Measurements from ENCODE around the gene SPEM1. TPM values are rescaled to one million over a fixed set of nuclear protein-coding genes. Genes with fewer than 3 reads are reported as not detected.

SPEM1 gene
- total RNA-seq, 4 donors from 2014 or later: not detected

DNA sequence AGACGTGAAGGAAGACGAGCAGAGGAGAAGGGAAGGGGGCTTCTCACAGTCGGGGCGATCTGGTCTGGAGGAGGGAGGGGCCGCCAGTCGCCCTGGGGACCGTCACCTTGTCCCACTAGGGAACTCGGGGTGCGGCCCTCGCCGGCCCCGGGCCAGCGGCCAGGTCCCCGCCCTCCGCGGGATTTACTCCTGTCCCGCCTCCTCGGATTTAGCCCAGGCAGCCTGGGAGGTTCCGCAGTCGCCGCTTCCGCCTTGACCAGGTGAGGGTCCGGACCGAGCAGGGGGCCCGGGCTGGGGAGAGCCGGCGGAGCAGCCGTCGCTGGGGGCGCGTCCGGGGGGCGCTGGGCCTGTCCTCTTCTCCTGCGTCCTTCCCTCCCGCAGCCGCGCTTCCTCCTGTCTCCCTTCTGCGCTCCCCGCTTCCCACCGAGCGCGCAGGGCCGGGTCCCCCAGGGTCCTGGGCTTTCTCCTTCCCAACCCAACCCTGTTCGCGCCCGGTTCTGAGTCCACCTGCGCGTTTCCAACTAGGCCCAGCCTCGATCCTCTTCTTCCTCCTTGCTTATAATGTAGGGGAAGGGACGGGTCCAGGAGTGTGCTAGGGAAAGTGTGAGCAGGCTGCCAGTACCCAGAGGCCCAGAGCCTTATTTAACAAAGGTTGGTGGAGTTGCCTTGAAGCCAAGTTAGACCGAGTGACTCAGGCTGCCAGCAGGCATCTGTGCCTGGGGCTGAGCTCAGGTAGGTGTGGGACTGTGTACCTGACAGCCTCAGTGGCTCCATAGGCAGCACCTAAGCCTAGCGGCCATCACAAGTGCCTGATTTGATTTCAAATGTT, 39.1 kb upstream of the SPEM1 start, which contains the start of gene TNK1:
TNK1 (plus strand) TSS at position 235 of the 829 bp plus-strand sequence. CDS start 1,838 bp downstream, outside the sequence.
- DNase-seq (ENCODE audit: low spot score in 2 of 2): peak; percentile 48 to 95
- intact Hi-C loops (cut with DNase I; ENCODE audit: low total_unique reads): no loop called here
- peak within 1 kb of the TSS; percentile 29 for H3K4me3 ChIP-seq (ENCODE audit: low read depth, poor library complexity, severe bottlenecking)
- WGBS, 2 donors: 4 to 7% methylated on average over 36 to 48 of the region's 52 CpGs
- TF ChIP-seq, protein P1, sequence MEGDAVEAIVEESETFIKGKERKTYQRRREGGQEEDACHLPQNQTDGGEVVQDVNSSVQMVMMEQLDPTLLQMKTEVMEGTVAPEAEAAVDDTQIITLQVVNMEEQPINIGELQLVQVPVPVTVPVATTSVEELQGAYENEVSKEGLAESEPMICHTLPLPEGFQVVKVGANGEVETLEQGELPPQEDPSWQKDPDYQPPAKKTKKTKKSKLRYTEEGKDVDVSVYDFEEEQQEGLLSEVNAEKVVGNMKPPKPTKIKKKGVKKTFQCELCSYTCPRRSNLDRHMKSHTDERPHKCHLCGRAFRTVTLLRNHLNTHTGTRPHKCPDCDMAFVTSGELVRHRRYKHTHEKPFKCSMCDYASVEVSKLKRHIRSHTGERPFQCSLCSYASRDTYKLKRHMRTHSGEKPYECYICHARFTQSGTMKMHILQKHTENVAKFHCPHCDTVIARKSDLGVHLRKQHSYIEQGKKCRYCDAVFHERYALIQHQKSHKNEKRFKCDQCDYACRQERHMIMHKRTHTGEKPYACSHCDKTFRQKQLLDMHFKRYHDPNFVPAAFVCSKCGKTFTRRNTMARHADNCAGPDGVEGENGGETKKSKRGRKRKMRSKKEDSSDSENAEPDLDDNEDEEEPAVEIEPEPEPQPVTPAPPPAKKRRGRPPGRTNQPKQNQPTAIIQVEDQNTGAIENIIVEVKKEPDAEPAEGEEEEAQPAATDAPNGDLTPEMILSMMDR (IDR thresholded peaks at IDR 0.05): no peak
- TF ChIP-seq POLR2A (IDR thresholded peaks at IDR 0.05): no peak

DNA sequence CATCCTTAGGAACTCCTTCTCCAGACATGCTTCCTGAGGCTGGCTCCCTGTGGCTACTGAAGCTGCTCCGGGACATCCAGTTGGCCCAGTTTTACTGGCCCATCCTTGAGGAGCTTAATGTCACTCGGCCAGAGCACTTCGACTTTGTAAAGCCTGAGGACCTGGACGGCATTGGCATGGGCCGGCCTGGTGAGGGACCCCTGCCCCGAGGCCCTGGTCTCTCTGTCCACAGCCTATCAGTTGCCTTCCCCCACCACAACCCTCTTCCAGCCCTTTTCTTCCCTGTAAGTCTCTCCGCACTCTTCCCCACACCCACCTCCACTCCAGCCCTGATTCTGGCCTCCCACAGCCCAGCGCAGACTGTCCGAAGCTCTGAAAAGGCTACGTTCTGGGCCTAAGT, 37.2 kb upstream of the SPEM1 start:
- intact Hi-C loops (cut with DNase I; ENCODE audit: low total_unique reads): no loop called here
- WGBS, 2 donors: 83% methylated on average over 10 of the region's 10 CpGs
- DNase-seq (ENCODE audit: low spot score in 2 of 2): no peak
- no peak for TF ChIP-seq POLR2A (IDR thresholded peaks at IDR 0.05)
- TF ChIP-seq, protein P1 (IDR thresholded peaks at IDR 0.05): no peak
- no peak overlapping the region for H3K4me3 ChIP-seq (ENCODE audit: low read depth, poor library complexity, severe bottlenecking)

DNA sequence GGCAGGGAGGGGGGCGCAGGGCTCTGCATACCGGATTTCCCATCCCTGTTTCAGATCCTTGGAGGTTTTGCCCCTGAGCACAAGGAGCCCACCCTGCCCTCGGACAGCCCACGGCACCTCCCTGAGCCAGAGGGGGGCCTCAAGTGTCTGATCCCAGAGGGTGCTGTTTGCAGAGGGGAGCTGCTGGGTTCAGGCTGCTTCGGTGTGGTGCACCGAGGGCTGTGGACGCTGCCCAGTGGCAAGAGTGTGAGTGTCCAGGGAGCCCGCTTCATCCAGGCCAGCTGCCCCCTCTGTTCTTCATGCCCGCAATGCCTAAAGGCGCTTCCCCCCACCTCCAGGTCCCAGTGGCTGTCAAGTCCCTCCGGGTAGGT, 36.8 kb upstream of the SPEM1 start:
- no peak overlapping the region for H3K4me3 ChIP-seq (ENCODE audit: low read depth, poor library complexity, severe bottlenecking)
- intact Hi-C loops (cut with DNase I; ENCODE audit: low total_unique reads): no loop called here
- WGBS, 2 donors: 71 to 87% methylated on average over 4 to 10 of the region's 11 CpGs
- no peak for TF ChIP-seq POLR2A (IDR thresholded peaks at IDR 0.05)
- TF ChIP-seq, protein P1 (IDR thresholded peaks at IDR 0.05): no peak
- DNase-seq (ENCODE audit: low spot score in 2 of 2): no peak

DNA sequence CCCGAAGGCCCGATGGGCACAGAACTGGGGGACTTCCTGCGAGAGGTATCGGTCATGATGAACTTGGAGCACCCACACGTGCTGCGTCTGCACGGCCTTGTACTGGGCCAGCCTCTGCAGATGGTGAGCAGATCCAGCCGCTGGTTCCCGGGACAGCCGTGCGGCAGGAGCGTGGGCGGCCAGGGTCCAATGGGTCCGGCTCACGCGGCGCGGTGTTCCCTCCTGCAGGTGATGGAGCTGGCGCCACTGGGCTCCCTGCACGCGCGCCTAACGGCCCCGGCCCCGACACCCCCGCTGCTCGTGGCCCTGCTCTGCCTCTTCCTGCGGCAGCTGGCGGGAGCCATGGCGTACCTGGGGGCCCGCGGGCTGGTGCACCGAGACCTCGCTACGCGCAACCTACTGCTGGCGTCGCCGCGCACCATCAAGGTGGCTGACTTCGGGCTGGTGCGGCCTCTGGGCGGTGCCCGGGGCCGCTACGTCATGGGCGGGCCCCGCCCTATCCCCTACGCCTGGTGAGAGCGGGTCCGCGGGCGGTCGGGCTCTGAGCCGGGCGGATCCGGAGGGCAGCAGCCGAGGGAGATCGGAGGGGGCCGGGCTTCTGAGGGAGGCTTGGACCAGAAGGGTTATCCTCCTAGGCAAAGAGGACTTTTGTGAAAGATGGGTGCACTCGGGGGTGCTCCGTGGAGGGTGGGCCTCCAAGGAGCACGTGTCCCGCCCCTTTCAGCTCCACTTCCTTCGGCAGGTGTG, 36.2 kb upstream of the SPEM1 start:
- intact Hi-C loops (cut with DNase I; ENCODE audit: low total_unique reads): no loop called here
- no peak for DNase-seq (ENCODE audit: low spot score in 2 of 2)
- WGBS, 2 donors: 45 to 50% methylated on average over 39 to 41 of the region's 65 CpGs

DNA sequence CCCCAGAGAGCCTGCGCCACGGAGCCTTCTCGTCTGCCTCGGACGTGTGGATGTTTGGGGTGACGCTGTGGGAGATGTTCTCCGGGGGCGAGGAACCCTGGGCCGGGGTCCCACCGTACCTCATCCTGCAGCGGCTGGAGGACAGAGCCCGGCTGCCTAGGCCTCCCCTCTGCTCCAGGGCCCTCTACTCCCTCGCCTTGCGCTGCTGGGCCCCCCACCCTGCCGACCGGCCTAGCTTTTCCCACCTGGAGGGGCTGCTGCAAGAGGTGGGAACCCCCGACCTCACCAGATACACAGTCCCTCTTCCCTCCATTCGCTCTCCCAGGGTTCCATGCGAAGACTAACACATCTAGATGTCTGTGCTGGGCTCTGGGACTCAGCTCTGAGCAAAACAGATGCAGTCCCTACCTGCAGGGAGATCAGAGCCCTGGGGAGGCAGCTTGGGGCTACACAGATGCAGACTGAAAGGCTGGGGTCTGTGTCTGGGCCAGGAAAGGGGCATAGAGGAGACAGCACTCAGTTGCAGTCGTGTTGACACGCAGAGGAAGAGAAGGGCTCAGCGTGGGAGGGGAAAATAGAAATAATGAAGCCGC, 35.5 kb upstream of the SPEM1 start:
- no peak for DNase-seq (ENCODE audit: low spot score in 2 of 2)

More for the DNA sequence above, 36.2 kb upstream of the SPEM1 start:
- TF ChIP-seq POLR2A (IDR thresholded peaks at IDR 0.05): no peak
- TF ChIP-seq, protein P1 (IDR thresholded peaks at IDR 0.05): no peak
- no peak overlapping the region for H3K4me3 ChIP-seq (ENCODE audit: low read depth, poor library complexity, severe bottlenecking)

More for the DNA sequence above, 35.5 kb upstream of the SPEM1 start:
- no peak overlapping the region for H3K4me3 ChIP-seq (ENCODE audit: low read depth, poor library complexity, severe bottlenecking)
- 78 to 85% methylated on average over 13 to 23 of the region's 23 CpGs for WGBS, 2 donors
- intact Hi-C loops (cut with DNase I; ENCODE audit: low total_unique reads): no loop called here
- no peak for TF ChIP-seq POLR2A (IDR thresholded peaks at IDR 0.05)
- TF ChIP-seq, protein P1 (IDR thresholded peaks at IDR 0.05): no peak
